IPS-20b (cell line): Measurements from ENCODE around the gene SPSB3.

Experiments used
- H3K27ac ChIP-seq: one replicate; pipeline ENCODE4 v1.5.1; 2013; ENCODE audit warnings: low read length
- H3K27me3 ChIP-seq: 2 replicates; pipeline ENCODE4 v1.6.1; 2013; ENCODE audit warnings: mild to moderate bottlenecking, low read length, inconsistent platforms; ENCODE audit not compliant: insufficient read depth
- H3K36me3 ChIP-seq: 2 replicates; pipeline ENCODE4 v1.6.1; 2013; ENCODE audit warnings: low read depth, mild to moderate bottlenecking, inconsistent platforms, low read length, moderate library complexity; ENCODE audit not compliant: insufficient read depth
- H3K4me1 ChIP-seq: 2 replicates; pipeline ENCODE4 v1.6.1; 2013; ENCODE audit warnings: mild to moderate bottlenecking, control low read depth, inconsistent platforms, low read length, moderate library complexity; ENCODE audit not compliant: insufficient read depth
- H3K4me3 ChIP-seq: 2 replicates; pipeline ENCODE4 v1.5.1; 2013; ENCODE audit warnings: mild to moderate bottlenecking, low read length, inconsistent platforms
- H3K9ac ChIP-seq: 2 replicates; pipeline ENCODE4 v1.6.1; 2013; ENCODE audit warnings: low read depth, mild to moderate bottlenecking, inconsistent platforms, low read length, moderate library complexity
- H3K9me3 ChIP-seq: 2 replicates; pipeline ENCODE4 v1.6.1; 2013; ENCODE audit warnings: mild to moderate bottlenecking, low read depth, low read length, inconsistent platforms; ENCODE audit not compliant: insufficient read depth

Gene SPSB3

GRCh38 chr16:1821861-1822611 lies 39.7 kb upstream of the SPSB3 start:
- H3K36me3 ChIP-seq, result no peaks in the 10 kb centered on the region

GRCh38 chr16:1820946-1821290 lies 38.5 kb upstream of the SPSB3 start:
- H3K27me3 ChIP-seq, result peaks cover 8% of the 10 kb centered on the region; the same call in 1 of the 2 replicates
- H3K4me3 ChIP-seq, result no peak overlapping the region
- no peak overlapping the region for H3K27ac ChIP-seq
- no peaks in the 10 kb centered on the region; the same call in 1 of the 2 replicates for H3K4me1 ChIP-seq
- H3K9ac ChIP-seq, result no peak overlapping the region
- H3K9me3 ChIP-seq, result no peaks in the 10 kb centered on the region
- H3K36me3 ChIP-seq, result peaks cover 6% of the 10 kb centered on the region; the same call in 1 of the 2 replicates

More at GRCh38 chr16:1821861-1822611, 39.7 kb upstream of the SPSB3 start:
- Histone ChIP-seq H3K27me3 (peaks cover 8% of the 10 kb centered on the region; the same call in 1 of the 2 replicates), H3K4me1 (no peaks in the 10 kb centered on the region; the same call in 1 of the 2 replicates), H3K9ac (no peak overlapping the region), H3K27ac (no peak overlapping the region), H3K4me3 (no peak overlapping the region), H3K9me3 (no peaks in the 10 kb centered on the region)

DNA sequence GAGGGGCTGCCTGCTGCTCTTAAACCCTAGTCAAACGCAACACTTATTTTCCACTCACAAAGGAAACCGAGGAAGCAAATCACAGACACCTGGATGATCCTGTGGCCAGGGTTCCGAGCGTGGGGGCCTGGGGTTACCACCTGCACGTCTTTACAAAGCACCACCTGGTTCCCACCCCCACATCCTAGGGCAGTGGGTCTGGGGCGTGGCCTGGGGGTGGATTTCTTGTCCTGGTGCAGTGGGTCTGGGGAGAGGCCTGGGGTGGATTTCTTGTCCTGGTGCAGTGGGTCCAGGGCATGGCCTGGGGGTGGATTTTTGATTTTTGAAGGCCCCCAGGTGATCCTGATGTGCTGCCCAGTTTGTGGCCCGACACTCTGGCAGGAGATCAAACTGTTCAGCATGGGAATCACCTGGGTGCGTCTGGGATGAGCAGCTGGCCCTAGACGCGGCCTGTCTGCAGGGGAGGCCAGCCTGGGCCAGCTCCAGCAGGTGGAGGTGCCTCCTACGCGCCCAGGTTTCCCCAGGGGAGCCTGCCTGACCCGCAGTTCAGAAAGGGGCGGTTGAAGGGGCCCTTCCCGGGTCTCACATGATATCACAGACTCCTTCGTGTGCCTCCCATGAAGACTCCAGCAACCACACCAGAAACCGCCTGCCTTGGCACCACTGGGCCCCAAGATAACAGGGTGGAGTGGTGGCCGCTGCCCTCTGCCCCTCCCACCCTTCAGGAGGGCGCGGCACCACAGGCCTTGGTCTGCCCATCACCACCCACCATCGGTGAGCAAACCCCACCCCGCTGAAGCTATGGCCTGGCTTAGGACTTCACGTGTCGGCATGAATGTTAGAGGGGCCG lies 38.0 kb upstream of the SPSB3 start:
- H3K9me3 ChIP-seq, result no peaks in the 10 kb centered on the region
- no peak overlapping the region for H3K4me3 ChIP-seq
- H3K4me1 ChIP-seq, result no peaks in the 10 kb centered on the region
- H3K27ac ChIP-seq, result no peak overlapping the region
- peaks cover 2% of the 10 kb centered on the region; the same call in 1 of the 2 replicates for H3K27me3 ChIP-seq
- H3K36me3 ChIP-seq, result peaks cover 6% of the 10 kb centered on the region; the same call in 1 of the 2 replicates
- no peak overlapping the region for H3K9ac ChIP-seq

GRCh38 chr16:1819611-1820010 lies 37.2 kb upstream of the SPSB3 start:
- H3K9ac ChIP-seq, result no peak overlapping the region
- H3K27me3 ChIP-seq, result no peaks in the 10 kb centered on the region
- no peaks in the 10 kb centered on the region for H3K9me3 ChIP-seq
- H3K4me3 ChIP-seq, result no peak overlapping the region
- no peaks in the 10 kb centered on the region for H3K4me1 ChIP-seq
- H3K36me3 ChIP-seq, result peaks cover 6% of the 10 kb centered on the region; the same call in 1 of the 2 replicates
- H3K27ac ChIP-seq, result no peak overlapping the region

DNA sequence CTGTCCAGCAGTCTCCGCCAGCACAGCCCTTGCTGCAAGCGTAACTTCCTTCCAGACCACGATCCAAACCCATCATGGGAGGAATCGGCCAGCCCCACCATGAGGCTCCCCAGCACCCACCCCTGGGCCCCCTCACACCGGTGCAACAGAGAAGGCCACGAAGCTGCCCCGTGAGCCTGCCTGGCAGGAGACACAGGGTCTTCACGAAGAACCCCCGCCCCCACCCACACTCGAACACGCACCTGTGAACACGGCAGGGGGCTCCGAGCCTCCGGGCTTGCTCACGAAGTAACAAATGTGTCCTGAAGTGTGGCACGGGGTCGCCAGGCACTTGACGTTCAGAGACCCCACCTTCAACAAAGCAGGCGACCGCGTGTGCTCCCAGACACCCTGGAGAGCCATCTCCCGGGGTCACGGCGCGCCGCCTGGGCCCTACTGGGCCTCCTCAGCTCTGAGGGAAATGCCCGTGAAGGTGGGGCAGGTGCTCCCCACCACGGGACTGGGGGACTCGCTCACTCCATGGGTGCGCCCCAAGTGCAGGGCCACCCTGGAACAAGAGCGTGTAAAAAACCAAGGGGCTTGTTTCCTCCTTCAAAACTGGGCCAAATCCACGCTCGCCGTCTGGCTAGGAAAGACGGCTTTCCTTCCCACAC lies 36.6 kb upstream of the SPSB3 start:
- Histone ChIP-seq H3K4me3 (no peak overlapping the region), H3K27ac (no peak overlapping the region), H3K27me3 (no peaks in the 10 kb centered on the region), H3K36me3 (peaks cover 6% of the 10 kb centered on the region; the same call in 1 of the 2 replicates), H3K4me1 (no peaks in the 10 kb centered on the region), H3K9me3 (no peaks in the 10 kb centered on the region), H3K9ac (no peak overlapping the region)

DNA sequence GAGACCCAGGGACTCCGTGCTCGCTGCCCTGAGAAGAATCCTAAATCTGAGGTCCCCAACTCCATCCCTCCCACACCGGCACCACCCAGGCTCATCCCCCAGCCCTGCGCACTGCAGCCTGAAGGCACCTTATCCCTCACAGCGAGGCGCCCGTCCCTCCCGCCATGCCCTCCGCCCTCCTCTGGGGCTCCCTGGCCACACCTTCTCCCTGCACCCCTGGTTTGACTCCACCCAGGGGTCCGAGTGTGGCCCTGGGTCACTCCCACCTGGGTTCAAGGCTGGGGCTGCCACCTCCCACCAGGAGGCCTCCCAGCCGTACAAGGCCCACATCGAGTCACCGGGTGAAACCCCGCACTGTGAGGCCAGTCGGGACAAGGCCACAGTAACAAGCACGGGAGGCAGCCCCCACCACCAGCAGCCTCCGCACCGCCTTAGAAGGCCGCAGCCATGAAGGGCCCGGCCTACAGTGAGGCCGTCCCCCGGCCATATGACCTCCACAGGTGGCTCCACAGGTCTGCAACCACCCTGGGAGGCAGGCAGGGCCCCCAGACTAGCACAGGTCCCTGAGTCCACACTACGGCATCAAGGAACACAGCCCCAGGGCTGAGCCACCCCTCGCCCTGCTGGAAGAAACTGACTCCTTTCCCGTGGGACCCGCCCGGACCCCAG lies 36.0 kb upstream of the SPSB3 start:
- no peak overlapping the region for H3K9ac ChIP-seq
- H3K4me1 ChIP-seq, result no peaks in the 10 kb centered on the region
- H3K27me3 ChIP-seq, result no peaks in the 10 kb centered on the region
- H3K4me3 ChIP-seq, result no peak overlapping the region
- H3K36me3 ChIP-seq, result peaks cover 6% of the 10 kb centered on the region; the same call in 1 of the 2 replicates
- H3K27ac ChIP-seq, result no peak overlapping the region
- H3K9me3 ChIP-seq, result no peaks in the 10 kb centered on the region

- Histone ChIP-seq H3K4me1 (no peaks in the 10 kb centered on the region), H3K36me3 (peaks cover 6% of the 10 kb centered on the region; the same call in 1 of the 2 replicates), H3K9ac (no peak overlapping the region), H3K4me3 (no peak overlapping the region), H3K27me3 (no peaks in the 10 kb centered on the region), H3K9me3 (no peaks in the 10 kb centered on the region), H3K27ac (no peak overlapping the region)
These were observed 35.3 kb upstream of the SPSB3 start for GRCh38 chr16:1817716-1818115.

- Histone ChIP-seq H3K27me3 (no peaks in the 10 kb centered on the region), H3K27ac (no peak overlapping the region), H3K36me3 (peaks cover 6% of the 10 kb centered on the region; the same call in 1 of the 2 replicates), H3K4me3 (no peak overlapping the region), H3K9ac (no peak overlapping the region), H3K9me3 (no peaks in the 10 kb centered on the region), H3K4me1 (no peaks in the 10 kb centered on the region)
These were observed 34.9 kb upstream of the SPSB3 start for GRCh38 chr16:1817276-1817589.

DNA sequence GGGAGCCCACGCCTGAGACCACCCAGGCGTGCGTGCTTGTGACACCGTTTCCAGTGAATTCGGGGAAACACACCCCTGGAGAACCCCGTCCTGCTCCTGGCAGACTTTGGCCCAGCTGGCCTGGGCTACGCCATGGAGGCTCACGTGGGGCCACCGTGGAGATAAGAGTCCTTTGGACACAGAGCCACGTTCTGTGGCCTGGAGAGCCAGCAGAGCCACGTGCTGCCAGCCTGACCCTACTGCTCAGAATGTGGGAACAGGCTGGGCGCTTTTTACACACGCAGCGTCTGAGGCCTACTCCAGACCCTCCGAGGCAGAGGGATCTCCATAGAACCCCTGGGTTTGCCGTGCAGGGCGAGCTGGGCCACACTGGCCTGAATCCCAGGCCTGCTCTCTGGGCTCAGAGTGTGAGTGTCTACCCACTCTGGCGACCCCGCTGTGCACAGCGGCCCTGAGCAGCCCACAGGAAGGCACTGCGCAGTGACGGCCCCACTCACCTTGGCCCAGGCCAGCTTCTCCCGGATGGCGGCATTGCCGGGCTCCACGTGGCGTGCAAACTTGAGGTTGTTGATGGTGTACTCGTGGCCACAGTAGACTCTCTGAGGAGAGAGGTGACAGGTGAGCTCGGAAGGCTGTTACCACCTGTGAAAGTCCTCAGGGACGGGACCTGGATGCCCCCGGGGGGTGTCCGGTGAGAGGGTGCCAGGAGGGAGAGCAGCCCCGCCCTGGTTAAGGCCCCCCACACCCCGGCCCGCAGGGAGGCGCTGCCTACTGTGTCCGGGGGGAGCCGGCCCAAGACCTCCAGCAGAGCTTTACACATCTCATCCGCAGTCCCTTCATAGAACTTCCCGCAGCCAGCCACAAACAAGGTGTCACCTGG lies 34.3 kb upstream of the SPSB3 start:
- no peaks in the 10 kb centered on the region for H3K9me3 ChIP-seq
- H3K36me3 ChIP-seq, result peaks cover 6% of the 10 kb centered on the region; the same call in 1 of the 2 replicates
- H3K27me3 ChIP-seq, result no peaks in the 10 kb centered on the region
- no peak overlapping the region for H3K9ac ChIP-seq
- H3K27ac ChIP-seq, result no peak overlapping the region
- H3K4me3 ChIP-seq, result no peak overlapping the region
- H3K4me1 ChIP-seq, result no peaks in the 10 kb centered on the region

GRCh38 chr16:1815461-1815860 lies 33.1 kb upstream of the SPSB3 start:
- no peaks in the 10 kb centered on the region for H3K27me3 ChIP-seq
- no peak overlapping the region for H3K4me3 ChIP-seq
- no peaks in the 10 kb centered on the region for H3K9me3 ChIP-seq
- H3K9ac ChIP-seq, result no peak overlapping the region
- H3K36me3 ChIP-seq, result peaks cover 6% of the 10 kb centered on the region; the same call in 1 of the 2 replicates
- no peak overlapping the region for H3K27ac ChIP-seq
- H3K4me1 ChIP-seq, result no peaks in the 10 kb centered on the region
